PC-3 (cell line): ENCODE measurements around the gene PILRA. TPM values are rescaled to one million over a fixed set of nuclear protein-coding genes. Genes with fewer than 3 reads are reported as not detected.

ENCODE experiments used
- ATAC-seq: fragments of 200-7000 bp; cut with Tn5 transposase; 2 replicates; pipeline ENCODE4 v1.9.1; 2020; ENCODE audit warnings: mild to moderate bottlenecking, moderate library complexity
- BruUV-seq: library from RNA; stranded (reverse); fragments of 400-500 nt; replicated peaks from 2 replicates; lab custom pipeline; 2021; lab: Mats Ljungman, UMichigan
- CTCF ChIA-PET: fragments of 300-600 bp; sonication (Branson Sonifier 250); formaldehyde crosslinking; loops from one replicate; lab custom pipeline; 2022; ENCODE audit warnings: antibody characterized with exemption; lab: Charles Lee
- POLR2A ChIA-PET: fragments of 300-600 bp; sonication (Branson Sonifier 250); formaldehyde crosslinking; loops from one replicate; lab custom pipeline; 2022; ENCODE audit warnings: antibody characterized with exemption; ENCODE audit not compliant: unreplicated experiment; lab: Charles Lee
- DNase-seq: peaks from one replicate; pipeline ENCODE4 v3.0.0-alpha.2; 2015
- H2AFZ ChIP-seq: fragments of 300-600 bp; sonication (generic); 2 replicates; pipeline ENCODE4 v1.6.0; 2016; ENCODE audit warnings: antibody characterized with exemption, low read length
- H3F3A ChIP-seq: fragments of 300-600 bp; sonication (generic); one replicate; pipeline ENCODE4 v1.6.0; 2017; ENCODE audit warnings: antibody characterized with exemption, low read length, control low read depth, mild to moderate bottlenecking; ENCODE audit not compliant: unreplicated experiment
- H3K27ac ChIP-seq: fragments of 300-600 bp; sonication (generic); 2 replicates; pipeline ENCODE4 v1.5.1; 2016; ENCODE audit warnings: mild to moderate bottlenecking, low read length
- H3K27me3 ChIP-seq: fragments of 300-600 bp; sonication (generic); 2 replicates; pipeline ENCODE4 v1.6.1; 2016; ENCODE audit warnings: low read length, mixed read lengths
- H3K36me3 ChIP-seq: fragments of 300-600 bp; sonication (generic); 2 replicates; pipeline ENCODE4 v1.6.1; 2016; ENCODE audit warnings: low read depth, mixed run types, low read length, mixed read lengths
- H3K4me1 ChIP-seq: fragments of 300-600 bp; sonication (generic); 2 replicates; pipeline ENCODE4 v1.5.1; 2016; ENCODE audit warnings: low read length; ENCODE audit not compliant: insufficient read depth
- H3K4me2 ChIP-seq: fragments of 300-600 bp; sonication (generic); 2 replicates; pipeline ENCODE4 v1.6.0; 2016; ENCODE audit warnings: low read length
- H3K4me3 ChIP-seq: fragments of 300-600 bp; sonication (generic); 2 replicates; pipeline ENCODE4 v1.5.1; 2016; ENCODE audit warnings: mild to moderate bottlenecking, low read length, mixed read lengths
- H3K79me2 ChIP-seq: fragments of 300-600 bp; sonication (generic); 2 replicates; pipeline ENCODE4 v1.6.1; 2017; ENCODE audit warnings: low read length, mixed read lengths
- H3K9ac ChIP-seq: fragments of 300-600 bp; sonication (generic); 2 replicates; pipeline ENCODE4 v1.6.0; 2016; ENCODE audit warnings: mild to moderate bottlenecking, low read length
- H3K9me2 ChIP-seq: fragments of 300-600 bp; sonication (generic); replicated peaks from 2 replicates; pipeline ENCODE4 v1.6.1; 2016; ENCODE audit warnings: mixed run types, low read length, mixed read lengths
- H3K9me3 ChIP-seq: fragments of 300-600 bp; sonication (generic); 2 replicates; pipeline ENCODE4 v1.6.1; 2016; ENCODE audit warnings: low read length, mixed read lengths
- H4K20me1 ChIP-seq: fragments of 300-600 bp; sonication (generic); 2 replicates; pipeline ENCODE4 v1.6.1; 2016; ENCODE audit warnings: low read length, mixed read lengths
- EZH2 ChIP-seq: fragments of 300-600 bp; sonication (generic); IDR thresholded peaks from one replicate; pipeline ENCODE4 v1.6.1; 2017; ENCODE audit warnings: antibody characterized with exemption, mild to moderate bottlenecking, low read length; ENCODE audit not compliant: unreplicated experiment
- EZH2phosphoT487 ChIP-seq: fragments of 300-600 bp; sonication (generic); IDR thresholded peaks from 2 replicates; pipeline ENCODE4 v1.6.1; 2018; ENCODE audit warnings: mild to moderate bottlenecking, antibody characterized with exemption, low read length, borderline replicate concordance
- intact Hi-C: fragments of 100-400 bp; cut with micrococcal nuclease; formaldehyde crosslinking; loops from 2 replicates; pipeline ENCODE4 v1.9.0; 2023
- total RNA-seq: library from RNA; depleted of rRNA; stranded (reverse); fragments of >200 nt; gene quantifications from 2 replicates; pipeline ENCODE4 v1.2.3, GENCODE V29; 2014; rRNA removed
- TF ChIP-seq, protein P1 (sequence below): fragments of 300-600 bp; sonication (generic); conservative IDR thresholded peaks from 2 replicates; pipeline ENCODE4 v1.5.1; 2017; ENCODE audit warnings: antibody characterized with exemption, low read depth, mild to moderate bottlenecking, low read length

The PILRA gene
- total RNA-seq, 1 experiment from 2014 or later: 1.9 TPM

DNA sequence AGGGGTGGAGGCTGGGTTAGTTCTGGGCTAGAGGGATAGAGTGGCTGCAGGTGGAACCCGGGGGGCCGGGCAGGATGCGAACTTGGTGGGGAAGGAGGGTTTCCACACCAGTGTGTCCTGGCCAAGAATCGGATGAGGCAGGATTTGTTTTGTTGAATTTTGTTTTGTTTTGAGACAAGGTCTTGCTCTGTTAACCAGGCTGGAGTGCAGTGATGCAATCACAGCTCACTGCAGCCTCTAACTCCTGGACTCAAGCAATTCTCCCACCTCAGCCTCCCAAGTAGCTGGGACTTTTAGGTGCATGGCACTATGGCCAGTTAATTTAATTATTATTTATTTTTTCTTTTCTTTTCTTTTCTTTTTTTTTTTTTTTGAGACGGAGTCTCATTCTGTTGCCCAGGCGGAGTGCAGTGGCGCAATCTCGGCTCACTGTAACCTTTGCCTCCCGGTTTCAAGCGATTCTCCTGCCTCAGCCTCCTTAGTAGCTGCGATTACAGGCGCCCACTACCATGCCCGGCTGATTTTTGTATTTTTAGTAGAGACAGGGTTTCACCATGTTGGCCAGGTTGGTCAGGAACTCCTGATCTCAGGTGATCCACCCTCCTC is 76.0 kb downstream of the PILRA start:
- Histone ChIP-seq H3K4me3 (no peak overlapping the region), H3K4me2 (no peak overlapping the region), H3K9me3 (no peaks in the 10 kb centered on the region), H3K4me1 (no peaks in the 10 kb centered on the region), H3K9ac (no peak overlapping the region), H3F3A (no peaks in the 10 kb centered on the region), H3K79me2 (no peaks in the 10 kb centered on the region), H3K9me2 (no peaks in the 10 kb centered on the region), H4K20me1 (no peaks in the 10 kb centered on the region), H3K36me3 (no peaks in the 10 kb centered on the region), H2AFZ (no peak overlapping the region), H3K27ac (no peak overlapping the region), H3K27me3 (no peaks in the 10 kb centered on the region)
- no TSS peak for BruUV-seq
- CTCF ChIA-PET: no interaction called here
- POLR2A ChIA-PET: no interaction called here
- intact Hi-C loops: no loop called here
- TF ChIP-seq, protein P1, sequence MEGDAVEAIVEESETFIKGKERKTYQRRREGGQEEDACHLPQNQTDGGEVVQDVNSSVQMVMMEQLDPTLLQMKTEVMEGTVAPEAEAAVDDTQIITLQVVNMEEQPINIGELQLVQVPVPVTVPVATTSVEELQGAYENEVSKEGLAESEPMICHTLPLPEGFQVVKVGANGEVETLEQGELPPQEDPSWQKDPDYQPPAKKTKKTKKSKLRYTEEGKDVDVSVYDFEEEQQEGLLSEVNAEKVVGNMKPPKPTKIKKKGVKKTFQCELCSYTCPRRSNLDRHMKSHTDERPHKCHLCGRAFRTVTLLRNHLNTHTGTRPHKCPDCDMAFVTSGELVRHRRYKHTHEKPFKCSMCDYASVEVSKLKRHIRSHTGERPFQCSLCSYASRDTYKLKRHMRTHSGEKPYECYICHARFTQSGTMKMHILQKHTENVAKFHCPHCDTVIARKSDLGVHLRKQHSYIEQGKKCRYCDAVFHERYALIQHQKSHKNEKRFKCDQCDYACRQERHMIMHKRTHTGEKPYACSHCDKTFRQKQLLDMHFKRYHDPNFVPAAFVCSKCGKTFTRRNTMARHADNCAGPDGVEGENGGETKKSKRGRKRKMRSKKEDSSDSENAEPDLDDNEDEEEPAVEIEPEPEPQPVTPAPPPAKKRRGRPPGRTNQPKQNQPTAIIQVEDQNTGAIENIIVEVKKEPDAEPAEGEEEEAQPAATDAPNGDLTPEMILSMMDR: no peak
- TF ChIP-seq EZH2 (no peak), EZH2phosphoT487 (no peak)
- no peak for DNase-seq
- ATAC-seq: no peak

Other genes with a start within 250 kb of the PILRA start
- 2.7 and 4.3 TPM in 2 replicates for gene MBLAC1, start 246.5 kb upstream of the PILRA start, total RNA-seq
- gene LAMTOR4, start 224.6 kb upstream of the PILRA start, total RNA-seq: 107 and 146 TPM in 2 replicates
- 19.2 and 20.3 TPM in 2 replicates for gene TRAPPC14, start 214.8 kb upstream of the PILRA start, total RNA-seq
- 0.23 and 1.1 TPM in 2 replicates for gene GAL3ST4, start 204.9 kb upstream of the PILRA start, total RNA-seq
- gene GPC2, start 196.1 kb upstream of the PILRA start, total RNA-seq: 1.6 and 2.3 TPM in 2 replicates
- 0.07 and 1.2 TPM in 2 replicates for gene STAG3, start 195.6 kb upstream of the PILRA start, total RNA-seq
- gene PVRIG, start 153.5 kb upstream of the PILRA start, total RNA-seq: not detected in 2 replicates
- gene SPDYE3, start 65.8 kb upstream of the PILRA start, total RNA-seq: not detected in 2 replicates
- 71.6 and 74.1 TPM in 2 replicates for gene PILRB, start 15.4 kb upstream of the PILRA start, total RNA-seq
- 1.4 and 2.2 TPM in 2 replicates for gene ZCWPW1, start 55.2 kb downstream of the PILRA start, total RNA-seq
- gene MEPCE, start 56.3 kb downstream of the PILRA start, total RNA-seq: 35.1 and 36.0 TPM in 2 replicates
- gene PPP1R35, start 63.0 kb downstream of the PILRA start, total RNA-seq: 36.1 and 51.1 TPM in 2 replicates
- gene SPACDR, start 90.8 kb downstream of the PILRA start, total RNA-seq: 0.11 and 2.5 TPM in 2 replicates
- gene TSC22D4, start 105.7 kb downstream of the PILRA start, total RNA-seq: 57.1 and 66.1 TPM in 2 replicates
- gene NYAP1, start 110.4 kb downstream of the PILRA start, total RNA-seq: 1.2 and 1.9 TPM in 2 replicates
- 16.9 and 18.2 TPM in 2 replicates for gene AGFG2, start 165.7 kb downstream of the PILRA start, total RNA-seq
- 0.22 and 0.52 TPM in 2 replicates for gene SAP25, start 200.4 kb downstream of the PILRA start, total RNA-seq
- 15.6 and 28.7 TPM in 2 replicates for gene LRCH4, start 212.6 kb downstream of the PILRA start, total RNA-seq
- gene FBXO24, start 212.8 kb downstream of the PILRA start, total RNA-seq: 0.40 TPM in 1 of 2 replicates, not detected in the other
- gene PCOLCE, start 228.9 kb downstream of the PILRA start, total RNA-seq: 8.6 and 16.3 TPM in 2 replicates
- gene MOSPD3, start 239.1 kb downstream of the PILRA start, total RNA-seq: 9.4 and 19.4 TPM in 2 replicates